Measurements from ENCODE around the gene RAX2. TPM values are rescaled to one million over a fixed set of nuclear protein-coding genes. Genes with fewer than 3 reads are reported as not detected.
A peak's percentile ranks its signal among the peaks of the same experiment; 100 is the strongest.
"Not testable (repeated sequence)": the region's sequence is repeated elsewhere in the genome, so short reads cannot be mapped to it uniquely, and the experiment has no call there.

Gene RAX2
- total RNA-seq, 1 donor from 2014 or later = not detected

DNA sequence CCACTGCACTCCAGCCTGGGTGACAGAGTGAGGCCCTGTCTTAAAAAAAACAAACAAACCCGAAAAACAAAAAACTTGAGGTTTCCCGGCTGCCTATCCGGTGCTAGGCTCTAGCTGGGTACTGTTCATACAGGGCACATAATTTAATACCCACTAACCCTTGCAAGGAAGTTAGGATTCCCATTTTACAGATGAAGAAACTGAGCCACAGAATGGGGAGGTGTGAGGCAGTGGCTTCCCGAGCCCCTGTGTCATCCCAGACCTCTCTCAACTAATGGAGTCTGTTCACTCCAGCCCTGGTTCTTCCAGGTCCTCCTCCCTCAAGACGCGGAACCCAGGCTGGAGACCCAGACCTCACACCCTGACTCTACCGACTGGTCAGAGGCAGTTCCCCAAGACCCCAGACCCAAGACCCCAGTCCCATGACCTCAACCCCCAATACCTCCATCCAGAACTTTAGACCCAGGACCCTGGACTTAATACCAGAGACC lies 11.1 kb downstream of the RAX2 start:
- no peak for ATAC-seq

GRCh38 chr19:3759482-3760254 lies 12.4 kb downstream of the RAX2 start:
- ATAC-seq = no peak

DNA sequence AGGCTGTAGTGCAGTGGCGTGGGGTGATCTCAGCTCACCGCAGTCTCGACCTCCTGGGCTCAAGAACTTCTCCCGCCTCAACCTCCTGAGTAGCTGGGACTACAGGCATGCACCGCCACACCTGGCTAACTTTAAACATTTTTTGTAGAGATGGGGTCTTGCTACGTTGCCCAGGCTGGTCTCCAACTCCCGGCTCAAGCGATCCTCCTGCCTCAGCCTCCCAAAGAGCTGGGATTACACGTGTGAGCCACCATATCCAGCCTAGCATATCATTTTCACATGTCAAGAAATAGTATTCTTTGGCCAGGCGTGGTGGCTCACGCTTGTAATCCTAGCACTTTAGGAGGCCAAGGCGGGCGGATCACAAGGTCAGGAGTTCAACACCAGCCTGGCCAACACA lies 13.7 kb downstream of the RAX2 start:
- ATAC-seq = not testable (repeated sequence)

DNA sequence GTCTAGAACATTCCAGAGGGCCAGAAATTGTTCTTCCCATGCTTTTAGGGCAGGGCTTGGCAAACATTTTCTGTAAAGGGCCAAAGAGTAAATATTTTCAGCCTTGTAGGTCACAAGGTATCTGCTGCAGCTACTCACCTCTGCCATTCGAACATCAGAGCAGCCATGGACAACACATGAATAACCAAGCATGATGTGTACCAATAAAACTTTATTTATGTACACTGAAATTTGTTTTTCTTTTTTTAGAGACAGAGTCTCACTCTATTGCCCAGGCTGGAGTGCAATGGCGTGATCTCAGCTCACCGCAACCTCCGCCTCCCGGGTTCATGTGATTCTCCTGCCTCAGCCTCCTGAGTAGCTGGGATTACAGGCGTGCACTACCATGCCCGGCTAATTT lies 14.3 kb downstream of the RAX2 start:
- not testable (repeated sequence) for ATAC-seq

GRCh38 chr19:3753631-3754410 lies 18.2 kb downstream of the RAX2 start:
- ATAC-seq = peak; percentile 7

- no peak for ATAC-seq
These were observed 19.5 kb downstream of the RAX2 start for GRCh38 chr19:3752492-3752891.

- no peak for ATAC-seq
These were observed 20.8 kb downstream of the RAX2 start for GRCh38 chr19:3751236-3751635.

GRCh38 chr19:3750211-3750610 lies 21.8 kb downstream of the RAX2 start:
- ATAC-seq = no peak

- ATAC-seq = peak; percentile 39
These were observed 23.1 kb downstream of the RAX2 start for GRCh38 chr19:3748965-3749364.

DNA sequence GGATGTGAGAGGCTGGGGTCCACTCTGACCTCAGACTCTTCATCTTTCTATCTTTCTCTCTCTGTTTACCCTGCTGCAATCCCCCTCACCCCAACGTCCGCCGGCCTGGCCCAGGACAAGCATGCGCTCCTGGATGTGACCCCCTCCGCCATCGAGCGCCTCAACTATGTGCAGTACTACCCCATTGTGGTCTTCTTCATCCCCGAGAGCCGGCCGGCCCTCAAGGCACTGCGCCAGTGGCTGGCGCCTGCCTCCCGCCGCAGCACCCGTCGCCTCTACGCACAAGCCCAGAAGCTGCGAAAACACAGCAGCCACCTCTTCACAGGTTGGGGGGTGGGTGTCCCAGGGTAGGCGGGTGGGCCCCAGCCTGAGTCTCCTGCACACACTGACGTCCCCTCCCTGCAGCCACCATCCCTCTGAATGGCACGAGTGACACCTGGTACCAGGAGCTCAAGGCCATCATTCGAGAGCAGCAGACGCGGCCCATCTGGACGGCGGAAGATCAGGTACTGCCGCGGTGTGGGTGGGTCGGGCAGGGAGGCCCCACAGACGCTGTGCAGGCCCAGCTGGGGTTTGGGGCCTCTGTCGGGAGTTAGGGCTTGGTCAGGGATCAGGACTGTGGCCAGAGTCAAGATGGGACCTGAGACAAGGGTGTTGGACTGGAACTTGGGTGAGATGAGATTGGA lies 25.5 kb downstream of the RAX2 start:
- no peak for ATAC-seq

- no peak for ATAC-seq
These were observed 26.5 kb downstream of the RAX2 start for GRCh38 chr19:3745363-3746045.

DNA sequence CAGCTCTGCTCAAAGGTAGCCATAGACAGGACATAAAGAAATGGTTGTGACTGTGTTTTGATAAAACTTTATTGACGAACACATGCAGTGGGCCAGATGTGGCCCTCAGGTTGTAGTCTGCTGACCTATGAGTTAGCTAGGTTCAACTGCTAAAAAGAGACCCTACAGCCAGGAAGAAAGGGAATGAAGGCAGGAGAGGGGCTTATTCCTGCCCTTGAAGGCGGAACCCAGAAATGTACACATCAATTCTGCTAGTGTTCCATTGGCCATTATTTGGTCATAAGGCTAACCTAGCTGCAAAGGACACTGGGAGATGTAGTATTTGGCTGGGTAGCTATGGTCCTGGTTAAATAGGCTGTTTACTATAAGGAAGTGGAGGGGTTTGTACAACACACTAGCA lies 28.5 kb downstream of the RAX2 start:
- ATAC-seq = no peak

- peak; percentile 23 for ATAC-seq
These were observed 31.6 kb downstream of the RAX2 start for GRCh38 chr19:3740431-3740830.

DNA sequence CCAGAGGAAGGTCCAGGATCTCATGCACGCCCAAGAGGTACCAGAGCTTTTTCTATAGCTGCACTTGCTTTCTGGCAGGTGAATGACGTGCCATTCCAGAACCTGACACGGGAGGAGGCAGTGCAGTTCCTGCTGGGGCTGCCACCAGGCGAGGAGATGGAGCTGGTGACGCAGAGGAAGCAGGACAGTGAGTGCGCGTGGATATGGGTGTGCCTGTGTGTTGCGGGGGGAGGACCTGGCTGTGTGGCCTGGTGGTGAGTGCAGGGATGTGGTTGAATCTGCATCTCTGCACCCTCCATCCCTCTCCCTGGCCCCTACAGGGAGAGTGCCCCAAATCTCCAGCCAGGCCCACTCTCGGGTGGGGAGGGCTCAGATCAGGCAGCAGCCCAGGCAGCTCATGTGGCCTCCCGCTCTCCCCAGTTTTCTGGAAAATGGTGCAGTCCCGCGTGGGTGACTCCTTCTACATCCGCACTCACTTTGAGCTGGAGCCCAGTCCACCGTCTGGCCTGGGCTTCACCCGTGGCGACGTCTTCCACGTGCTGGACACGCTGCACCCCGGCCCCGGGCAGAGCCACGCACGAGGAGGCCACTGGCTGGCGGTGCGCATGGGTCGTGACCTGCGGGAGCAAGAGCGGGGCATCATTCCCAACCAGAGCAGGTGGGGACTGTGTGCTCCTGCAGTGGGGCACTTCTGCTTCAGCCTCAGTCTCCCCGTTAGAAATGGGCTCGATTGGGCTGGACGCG lies 33.4 kb downstream of the RAX2 start:
- peak; percentile 16 for ATAC-seq

DNA sequence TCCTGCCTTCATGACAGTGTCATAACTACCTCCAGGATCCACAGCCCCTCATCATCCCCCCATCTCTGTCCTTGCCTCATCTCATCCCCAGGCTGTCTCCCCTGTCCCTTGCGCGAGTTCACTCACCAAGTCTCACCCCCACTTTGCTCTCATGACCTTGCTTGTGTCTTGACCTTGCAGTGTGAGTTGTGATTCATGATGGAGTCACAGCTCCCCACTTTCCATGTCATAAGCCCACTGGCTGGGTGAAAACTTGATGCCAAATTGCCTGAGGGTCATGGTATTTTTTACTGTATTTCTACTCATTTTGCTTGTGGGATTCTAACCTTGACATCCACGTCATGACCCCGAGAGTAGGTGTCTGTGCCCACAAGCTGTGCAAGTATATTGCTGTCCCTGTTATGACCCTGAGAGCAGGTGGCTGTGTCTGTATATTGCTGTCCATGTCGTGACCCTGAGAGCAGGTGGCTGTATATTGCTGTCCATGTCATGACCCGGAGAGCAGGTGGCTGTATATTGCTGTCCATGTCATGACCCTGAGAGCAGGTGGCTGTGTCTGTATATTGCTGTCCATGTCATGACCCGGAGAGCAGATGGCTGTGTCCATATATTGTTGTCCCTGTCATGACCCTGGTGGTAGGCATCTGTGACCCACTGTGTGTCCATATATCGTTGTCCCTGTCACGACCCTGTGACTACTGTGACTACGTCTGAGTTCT lies 34.4 kb downstream of the RAX2 start:
- ATAC-seq = no peak

DNA sequence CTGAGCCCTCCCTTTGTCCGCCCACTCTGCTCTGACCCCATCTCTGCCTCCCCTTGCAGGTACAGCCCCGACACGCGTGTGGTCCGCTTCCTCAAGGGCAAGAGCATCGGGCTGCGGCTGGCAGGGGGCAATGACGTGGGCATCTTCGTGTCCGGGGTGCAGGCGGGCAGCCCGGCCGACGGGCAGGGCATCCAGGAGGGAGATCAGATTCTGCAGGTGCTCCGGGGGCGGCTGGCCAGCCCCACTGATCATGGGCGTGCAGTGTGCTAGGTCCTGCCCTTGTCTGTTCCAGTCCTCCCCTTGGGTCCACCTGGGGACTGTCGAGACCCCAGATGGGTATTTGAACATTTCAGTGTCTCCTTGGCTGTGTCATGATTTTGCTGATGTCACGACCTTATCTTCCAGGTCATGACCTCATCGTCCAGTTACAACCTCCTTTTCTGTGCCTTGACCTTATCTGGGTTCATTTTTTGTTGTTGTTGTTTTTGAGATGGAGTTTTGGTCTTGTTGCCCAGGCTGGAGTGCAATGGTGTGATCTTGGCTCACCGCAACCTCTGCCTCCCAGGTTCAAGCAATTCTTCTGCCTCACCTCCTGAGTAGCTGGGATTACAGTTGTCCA lies 35.8 kb downstream of the RAX2 start:
- no peak for ATAC-seq

DNA sequence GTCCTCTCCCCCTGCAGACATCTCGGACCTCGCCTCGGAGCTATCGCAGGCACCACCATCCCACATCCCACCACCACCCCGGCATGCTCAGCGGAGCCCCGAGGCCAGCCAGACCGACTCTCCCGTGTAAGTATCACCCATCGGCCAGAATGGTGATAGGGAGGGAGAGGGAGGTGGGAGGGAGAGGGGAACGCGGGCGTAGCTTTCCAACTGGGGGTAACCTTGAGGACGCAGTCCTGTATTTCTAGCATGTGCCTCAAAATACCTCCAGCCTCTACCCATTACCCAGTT lies 37.8 kb downstream of the RAX2 start:
- no peak for ATAC-seq

- ATAC-seq = no peak
These were observed 38.3 kb downstream of the RAX2 start for GRCh38 chr19:3733549-3734309.

- ATAC-seq = no peak
These were observed 39.9 kb downstream of the RAX2 start for GRCh38 chr19:3732108-3732507.

GRCh38 chr19:3730457-3730958 lies 41.5 kb downstream of the RAX2 start:
- no peak for ATAC-seq
